Measurements from ENCODE around the gene CHST8. TPM values are rescaled to one million over a fixed set of nuclear protein-coding genes. Genes with fewer than 3 reads are reported as not detected.

CHST8 gene
- total RNA-seq, 4 donors from 2014 or later, result 0.66 TPM; not detected in 3

DNA sequence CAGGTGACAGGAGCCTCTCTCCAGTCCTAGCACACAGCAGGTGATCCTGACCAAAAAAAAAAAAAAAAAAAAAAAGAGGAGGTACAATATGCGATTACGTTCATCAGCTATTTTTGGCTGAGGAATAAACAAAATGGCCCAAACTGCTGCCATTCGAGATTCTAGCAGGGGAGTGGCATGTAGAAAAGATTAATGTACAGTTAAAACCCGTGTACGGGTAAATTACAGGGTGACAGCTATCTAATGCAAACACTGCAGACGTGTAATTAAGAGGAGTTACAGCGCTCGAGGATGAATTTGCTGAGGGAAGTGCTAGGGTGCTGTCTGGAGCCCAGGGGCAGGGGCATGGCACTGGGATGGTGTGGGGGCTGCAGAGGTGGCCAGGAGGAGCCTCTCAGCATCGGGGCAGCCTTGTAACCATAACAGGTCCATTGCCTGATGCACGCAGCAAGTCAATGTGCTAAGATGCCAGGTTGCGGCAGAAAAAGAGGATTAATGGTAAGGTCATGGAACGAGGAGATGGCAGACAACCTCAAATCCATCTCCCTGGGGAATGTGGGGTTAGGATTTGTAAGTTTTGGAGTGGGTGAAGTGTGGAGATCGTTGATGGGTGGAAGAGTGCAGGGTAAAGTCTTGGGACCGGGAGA, 17.4 kb downstream of the CHST8 start:
- H3K27me3 ChIP-seq, result peaks cover 0 to 58% (median 0%) of the 10 kb centered on the region in 4 donors
- H3K36me3 ChIP-seq, result no peaks in the 10 kb centered on the region
- intact Hi-C loops (cut with DNase I), result no loop called here
- no peak overlapping the region for H3K27ac ChIP-seq (replicated peaks in 1 of 4)
- DNase-seq (ENCODE audit: extremely low spot score), result no peak
- H3K9me3 ChIP-seq, result no peaks in the 10 kb centered on the region
- H3K4me3 ChIP-seq, result no peak overlapping the region
- no peak for TF ChIP-seq EP300 (IDR thresholded peaks at IDR 0.05)
- TF ChIP-seq POLR2AphosphoS5 (IDR thresholded peaks at IDR 0.05), result no peak
- no peak for TF ChIP-seq POLR2A (IDR thresholded peaks at IDR 0.05; ENCODE audit: low read depth)
- TF ChIP-seq, protein P1, sequence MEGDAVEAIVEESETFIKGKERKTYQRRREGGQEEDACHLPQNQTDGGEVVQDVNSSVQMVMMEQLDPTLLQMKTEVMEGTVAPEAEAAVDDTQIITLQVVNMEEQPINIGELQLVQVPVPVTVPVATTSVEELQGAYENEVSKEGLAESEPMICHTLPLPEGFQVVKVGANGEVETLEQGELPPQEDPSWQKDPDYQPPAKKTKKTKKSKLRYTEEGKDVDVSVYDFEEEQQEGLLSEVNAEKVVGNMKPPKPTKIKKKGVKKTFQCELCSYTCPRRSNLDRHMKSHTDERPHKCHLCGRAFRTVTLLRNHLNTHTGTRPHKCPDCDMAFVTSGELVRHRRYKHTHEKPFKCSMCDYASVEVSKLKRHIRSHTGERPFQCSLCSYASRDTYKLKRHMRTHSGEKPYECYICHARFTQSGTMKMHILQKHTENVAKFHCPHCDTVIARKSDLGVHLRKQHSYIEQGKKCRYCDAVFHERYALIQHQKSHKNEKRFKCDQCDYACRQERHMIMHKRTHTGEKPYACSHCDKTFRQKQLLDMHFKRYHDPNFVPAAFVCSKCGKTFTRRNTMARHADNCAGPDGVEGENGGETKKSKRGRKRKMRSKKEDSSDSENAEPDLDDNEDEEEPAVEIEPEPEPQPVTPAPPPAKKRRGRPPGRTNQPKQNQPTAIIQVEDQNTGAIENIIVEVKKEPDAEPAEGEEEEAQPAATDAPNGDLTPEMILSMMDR (IDR thresholded peaks at IDR 0.05), result no peak
- 45% methylated on average over 14 of the region's 14 CpGs for WGBS
- H3K4me1 ChIP-seq, result no peaks in the 10 kb centered on the region

GRCh38 chr19:33640773-33641172, 19.0 kb downstream of the CHST8 start:
- intact Hi-C loops (cut with DNase I), result no loop called here
- no peak overlapping the region for H3K4me3 ChIP-seq
- no peaks in the 10 kb centered on the region for H3K4me1 ChIP-seq
- 75% methylated on average over 4 of the region's 9 CpGs for WGBS
- H3K36me3 ChIP-seq, result no peaks in the 10 kb centered on the region
- H3K27me3 ChIP-seq, result peaks cover 0 to 45% (median 0%) of the 10 kb centered on the region in 4 donors
- H3K27ac ChIP-seq (replicated peaks in 1 of 4), result no peak overlapping the region
- no peak for DNase-seq (ENCODE audit: extremely low spot score)
- TF ChIP-seq POLR2A (IDR thresholded peaks at IDR 0.05; ENCODE audit: low read depth) (no peak), POLR2AphosphoS5 (IDR thresholded peaks at IDR 0.05) (no peak), EP300 (IDR thresholded peaks at IDR 0.05) (no peak)
- TF ChIP-seq, protein P1 (IDR thresholded peaks at IDR 0.05), result no peak
- no peaks in the 10 kb centered on the region for H3K9me3 ChIP-seq

GRCh38 chr19:33641261-33641660, 19.5 kb downstream of the CHST8 start:
- H3K36me3 ChIP-seq, result no peaks in the 10 kb centered on the region

DNA sequence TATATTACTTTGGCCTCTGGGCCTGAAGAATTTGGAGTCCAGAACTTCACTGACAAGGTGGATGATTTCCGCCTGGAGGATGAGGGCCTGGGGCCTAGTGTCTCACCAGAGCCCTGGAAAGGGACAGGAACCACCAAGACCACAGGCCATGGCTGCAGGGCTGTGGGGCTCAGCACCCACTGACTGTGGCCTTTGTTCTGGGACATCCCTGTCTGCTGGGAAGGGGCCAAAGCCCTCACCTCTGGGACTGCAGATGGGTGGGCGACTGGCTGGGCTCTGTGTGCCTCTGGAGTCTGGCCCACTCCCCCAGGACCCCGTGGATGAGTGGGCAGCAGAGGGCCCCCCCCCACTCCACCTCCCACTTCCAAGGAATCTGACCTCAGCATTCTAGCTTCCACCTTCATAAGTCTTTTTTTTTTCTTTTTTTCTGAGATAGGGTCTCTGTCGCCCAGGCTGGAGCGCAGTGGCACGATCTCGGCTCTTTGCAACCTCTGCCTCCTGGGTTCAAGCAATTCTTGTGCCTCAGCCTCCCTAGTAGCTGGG, 20.3 kb downstream of the CHST8 start:
- 88% methylated on average over 6 of the region's 7 CpGs for WGBS
- no peaks in the 10 kb centered on the region for H3K4me1 ChIP-seq
- peaks cover 0 to 36% (median 0%) of the 10 kb centered on the region in 4 donors for H3K27me3 ChIP-seq
- no peaks in the 10 kb centered on the region for H3K36me3 ChIP-seq
- H3K4me3 ChIP-seq, result no peak overlapping the region
- H3K9me3 ChIP-seq, result no peaks in the 10 kb centered on the region
- no peak overlapping the region for H3K27ac ChIP-seq (replicated peaks in 1 of 4)
- no peak for TF ChIP-seq POLR2A (IDR thresholded peaks at IDR 0.05; ENCODE audit: low read depth)
- no peak for TF ChIP-seq POLR2AphosphoS5 (IDR thresholded peaks at IDR 0.05)
- no peak for TF ChIP-seq EP300 (IDR thresholded peaks at IDR 0.05)
- TF ChIP-seq, protein P1 (IDR thresholded peaks at IDR 0.05), result no peak
- DNase-seq (ENCODE audit: extremely low spot score), result no peak
- intact Hi-C loops (cut with DNase I), result no loop called here

More at GRCh38 chr19:33641261-33641660, 19.5 kb downstream of the CHST8 start:
- DNase-seq (ENCODE audit: extremely low spot score), result no peak
- H3K27me3 ChIP-seq, result peaks cover 0 to 43% (median 0%) of the 10 kb centered on the region in 4 donors
- H3K4me3 ChIP-seq, result no peak overlapping the region
- 63% methylated on average over 5 of the region's 5 CpGs for WGBS
- intact Hi-C loops (cut with DNase I), result no loop called here
- H3K27ac ChIP-seq (replicated peaks in 1 of 4), result no peak overlapping the region
- no peaks in the 10 kb centered on the region for H3K9me3 ChIP-seq
- TF ChIP-seq POLR2A (IDR thresholded peaks at IDR 0.05; ENCODE audit: low read depth) (no peak), EP300 (IDR thresholded peaks at IDR 0.05) (no peak), POLR2AphosphoS5 (IDR thresholded peaks at IDR 0.05) (no peak)
- TF ChIP-seq, protein P1 (IDR thresholded peaks at IDR 0.05), result no peak
- H3K4me1 ChIP-seq, result no peaks in the 10 kb centered on the region
